ENCODE data around the gene MTHFD1L.

Gene MTHFD1L

GRCh38 chr6:151089978-151090377 is 224.5 kb downstream of the MTHFD1L start:
- TF ChIP-seq TAF1 (IDR thresholded peaks at IDR 0.05; ENCODE audit: borderline replicate concordance, insufficient read depth, low read length) (no peak), FOXP2 (optimal IDR thresholded peaks at IDR 0.05; ENCODE audit: borderline replicate concordance, extremely low read depth, extremely low read length, insufficient read depth) (no peak), POLR2AphosphoS5 (IDR thresholded peaks at IDR 0.05; ENCODE audit: low read depth, low read length) (no peak), SIN3A (IDR thresholded peaks at IDR 0.05; ENCODE audit: borderline replicate concordance, insufficient read depth, low read length) (no peak), REST (IDR thresholded peaks at IDR 0.05; ENCODE audit: insufficient read depth in 1 of 2, low read depth in 2 of 2, low read length in 2 of 2) (no peak)

DNA sequence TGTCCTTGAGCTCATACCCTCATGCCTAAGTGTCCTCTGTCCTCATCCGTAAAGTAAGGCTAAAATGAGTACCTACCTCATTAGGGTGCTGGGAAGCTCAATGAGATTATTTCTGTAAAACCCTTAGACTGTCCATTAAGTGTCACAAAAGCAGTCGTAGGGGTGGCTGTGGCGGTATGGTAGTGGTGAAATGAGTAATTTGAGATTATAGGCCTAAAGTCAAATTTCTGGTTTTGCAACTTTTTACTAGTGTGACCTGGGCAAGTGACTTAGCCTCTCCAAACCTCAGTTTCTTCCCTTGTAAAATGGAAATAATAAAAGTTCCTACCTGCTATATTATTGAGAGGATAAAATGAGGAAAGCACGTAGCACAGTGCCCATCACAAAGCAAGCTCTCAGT is 226.1 kb downstream of the MTHFD1L start:
- no peak for TF ChIP-seq TAF1 (IDR thresholded peaks at IDR 0.05; ENCODE audit: borderline replicate concordance, insufficient read depth, low read length)
- TF ChIP-seq FOXP2 (optimal IDR thresholded peaks at IDR 0.05; ENCODE audit: borderline replicate concordance, extremely low read depth, extremely low read length, insufficient read depth) = no peak
- no peak for TF ChIP-seq REST (IDR thresholded peaks at IDR 0.05; ENCODE audit: insufficient read depth in 1 of 2, low read depth in 2 of 2, low read length in 2 of 2)
- TF ChIP-seq SIN3A (IDR thresholded peaks at IDR 0.05; ENCODE audit: borderline replicate concordance, insufficient read depth, low read length) = no peak
- no peak for TF ChIP-seq POLR2AphosphoS5 (IDR thresholded peaks at IDR 0.05; ENCODE audit: low read depth, low read length)

DNA sequence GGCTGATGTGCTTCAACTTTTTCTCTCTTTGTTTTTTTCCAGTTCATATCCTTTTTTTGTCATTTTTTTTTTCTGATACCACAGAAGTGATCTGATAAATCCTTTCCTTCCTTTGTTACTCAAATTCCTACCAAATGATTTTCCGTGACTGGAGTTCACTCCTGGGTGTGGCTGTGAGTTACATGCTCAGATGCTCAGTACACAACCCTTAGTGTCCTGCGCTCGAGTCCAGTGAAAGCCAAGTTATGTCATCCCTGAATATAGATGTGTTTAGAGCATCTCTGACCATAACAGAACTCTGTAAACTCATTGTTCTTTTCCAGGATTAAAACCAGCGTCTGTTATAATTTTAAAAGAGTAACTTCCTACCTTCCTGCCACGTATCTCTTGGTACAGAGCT is 227.1 kb downstream of the MTHFD1L start:
- TF ChIP-seq TAF1 (IDR thresholded peaks at IDR 0.05; ENCODE audit: borderline replicate concordance, insufficient read depth, low read length) = no peak
- TF ChIP-seq POLR2AphosphoS5 (IDR thresholded peaks at IDR 0.05; ENCODE audit: low read depth, low read length) = no peak
- TF ChIP-seq REST (IDR thresholded peaks at IDR 0.05; ENCODE audit: insufficient read depth in 1 of 2, low read depth in 2 of 2, low read length in 2 of 2) = no peak
- TF ChIP-seq SIN3A (IDR thresholded peaks at IDR 0.05; ENCODE audit: borderline replicate concordance, insufficient read depth, low read length) = no peak
- no peak for TF ChIP-seq FOXP2 (optimal IDR thresholded peaks at IDR 0.05; ENCODE audit: borderline replicate concordance, extremely low read depth, extremely low read length, insufficient read depth)

DNA sequence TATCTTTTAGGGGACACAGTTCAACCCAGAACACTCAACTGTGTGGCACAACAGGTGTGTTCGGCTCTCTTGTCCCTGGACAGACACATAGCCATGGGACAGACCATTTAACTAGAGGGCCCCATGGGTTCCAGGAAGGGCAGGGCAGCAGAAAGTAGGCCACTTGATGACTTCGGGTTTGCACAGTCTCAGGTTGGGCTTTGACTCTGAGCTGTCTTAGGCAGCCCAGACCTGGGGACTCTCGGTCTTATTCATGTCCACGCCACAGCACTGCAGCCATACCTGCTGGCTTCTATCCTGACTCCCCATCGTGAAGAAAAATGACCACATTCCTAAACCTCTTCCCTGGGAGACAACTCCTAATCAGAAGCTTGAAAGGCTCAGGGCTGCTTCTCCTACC is 228.2 kb downstream of the MTHFD1L start:
- TF ChIP-seq SIN3A (IDR thresholded peaks at IDR 0.05; ENCODE audit: borderline replicate concordance, insufficient read depth, low read length) = no peak
- no peak for TF ChIP-seq POLR2AphosphoS5 (IDR thresholded peaks at IDR 0.05; ENCODE audit: low read depth, low read length)
- TF ChIP-seq FOXP2 (optimal IDR thresholded peaks at IDR 0.05; ENCODE audit: borderline replicate concordance, extremely low read depth, extremely low read length, insufficient read depth) = no peak
- TF ChIP-seq REST (IDR thresholded peaks at IDR 0.05; ENCODE audit: insufficient read depth in 1 of 2, low read depth in 2 of 2, low read length in 2 of 2) = no peak
- no peak for TF ChIP-seq TAF1 (IDR thresholded peaks at IDR 0.05; ENCODE audit: borderline replicate concordance, insufficient read depth, low read length)
